PC-9 (cell line): ENCODE data around the gene AP2A1. TPM values are rescaled to one million over a fixed set of nuclear protein-coding genes. Genes with fewer than 3 reads are reported as not detected.

Experiments used
- BruUV-seq: library from RNA; stranded (reverse); fragments of 400-500 nt; replicated peaks from 2 replicates; lab custom pipeline; 2021; lab: Mats Ljungman, UMichigan
- CTCF ChIA-PET: fragments of 300-600 bp; sonication (Branson Sonifier 250); formaldehyde crosslinking; loops from one replicate; lab custom pipeline; 2022; ENCODE audit warnings: antibody characterized with exemption; lab: Charles Lee
- POLR2A ChIA-PET: fragments of 300-600 bp; sonication (Branson Sonifier 250); formaldehyde crosslinking; loops from one replicate; lab custom pipeline; 2022; ENCODE audit warnings: antibody characterized with exemption; ENCODE audit not compliant: unreplicated experiment; lab: Charles Lee
- DNase-seq, 2 experiments: peaks; one replicate each; pipeline versions ENCODE4 v3.0.0 to v3.0.0-alpha.2; 2015 to 2022; ENCODE audit warnings: mixed read lengths in 1 of 2
- H2AFZ ChIP-seq: fragments of 200-600 bp; sonication (generic); 2 replicates; pipeline ENCODE4 v1.8.1; 2017; ENCODE audit warnings: antibody characterized with exemption
- H3F3A ChIP-seq: fragments of 200-600 bp; sonication (generic); 2 replicates; pipeline ENCODE4 v1.8.1; 2017; ENCODE audit warnings: antibody characterized with exemption, mild to moderate bottlenecking, low read depth; ENCODE audit not compliant: insufficient read depth
- H3K27ac ChIP-seq: fragments of 200-600 bp; sonication (generic); 2 replicates; pipeline ENCODE4 v1.6.1; 2016; ENCODE audit warnings: mixed run types
- H3K27me3 ChIP-seq: fragments of 200-600 bp; sonication (generic); 2 replicates; pipeline ENCODE4 v1.6.1; 2016; ENCODE audit warnings: low read depth, mixed run types; ENCODE audit not compliant: insufficient read depth
- H3K36me3 ChIP-seq: fragments of 200-600 bp; sonication (generic); 2 replicates; pipeline ENCODE4 v1.6.1; 2016; ENCODE audit warnings: low read depth, mixed run types
- H3K4me1 ChIP-seq: fragments of 200-600 bp; sonication (generic); replicated peaks from 2 replicates; pipeline ENCODE4 v1.6.1; 2016; ENCODE audit warnings: mixed run types; ENCODE audit not compliant: insufficient read depth
- H3K4me2 ChIP-seq: fragments of 200-600 bp; sonication (generic); 2 replicates; pipeline ENCODE4 v1.6.1; 2017; ENCODE audit warnings: mixed run types
- H3K4me3 ChIP-seq: fragments of 200-600 bp; sonication (generic); 2 replicates; pipeline ENCODE4 v1.6.1; 2016; ENCODE audit warnings: mixed run types
- H3K79me2 ChIP-seq: fragments of 200-600 bp; sonication (generic); 2 replicates; pipeline ENCODE4 v1.6.1; 2017; ENCODE audit warnings: low read depth, mixed run types
- H3K9me2 ChIP-seq: fragments of 200-600 bp; sonication (generic); 2 replicates; pipeline ENCODE4 v1.8.1; 2017; ENCODE audit warnings: mild to moderate bottlenecking; ENCODE audit not compliant: insufficient read depth
- H3K9me3 ChIP-seq: fragments of 200-600 bp; sonication (generic); 2 replicates; pipeline ENCODE4 v1.8.1; 2016; ENCODE audit warnings: low read depth; ENCODE audit not compliant: insufficient read depth
- H4K20me1 ChIP-seq: fragments of 200-600 bp; sonication (generic); 2 replicates; pipeline ENCODE4 v1.8.1; 2017; ENCODE audit not compliant: insufficient read depth
- EZH2 ChIP-seq: fragments of 200-600 bp; sonication (generic); IDR thresholded peaks from 2 replicates; pipeline ENCODE4 v1.8.0; 2017; ENCODE audit warnings: antibody characterized with exemption, low read depth
- intact Hi-C: fragments of 100-400 bp; cut with micrococcal nuclease; formaldehyde crosslinking; loops from one replicate; pipeline ENCODE4 v1.10.0; 2022; ENCODE audit not compliant: unreplicated experiment
- total RNA-seq: library from RNA; stranded (reverse); gene quantifications from 2 replicates; pipeline ENCODE4 v1.2.3, GENCODE V29; 2021
- TF ChIP-seq, protein P1 (sequence below): fragments of 200-600 bp; sonication (generic); conservative IDR thresholded peaks from 2 replicates; pipeline ENCODE4 v1.6.1; 2017; ENCODE audit warnings: mixed run types, antibody characterized with exemption, mild to moderate bottlenecking, moderate library complexity

Gene AP2A1
- total RNA-seq, 1 experiment from 2014 or later, result 91.8 TPM

DNA sequence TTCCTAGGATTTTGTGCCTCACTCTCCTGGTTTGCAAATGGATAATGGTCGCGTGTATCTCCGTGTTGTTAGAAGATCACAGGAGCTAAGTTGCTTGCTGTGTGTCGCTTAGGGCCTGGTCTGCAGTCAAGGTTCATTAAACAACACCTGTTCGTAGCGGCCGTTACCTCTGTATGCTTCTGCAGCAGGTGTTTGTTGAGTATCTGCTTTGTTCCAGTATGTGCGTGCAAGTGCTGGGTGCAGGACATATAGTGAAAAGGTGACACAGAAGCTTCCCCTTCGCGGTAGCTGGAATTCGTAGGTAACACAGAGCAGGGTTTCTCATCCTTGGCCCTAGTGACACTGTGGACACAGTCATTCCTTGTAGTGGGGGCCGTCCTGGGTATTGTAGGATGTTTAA, 56.7 kb downstream of the AP2A1 start:
- H3K27me3 ChIP-seq, result no peaks in the 10 kb centered on the region
- ChIA-PET POLR2A (no interaction called here), CTCF (no interaction called here)
- H3K4me1 ChIP-seq, result peaks cover 8% of the 10 kb centered on the region
- no peak overlapping the region for H3K4me3 ChIP-seq
- H3F3A ChIP-seq, result no peaks in the 10 kb centered on the region; the same call in 1 of the 2 replicates
- no TSS peak for BruUV-seq
- no peak overlapping the region for H3K4me2 ChIP-seq
- no peaks in the 10 kb centered on the region for H3K9me3 ChIP-seq
- no peak for DNase-seq
- H3K79me2 ChIP-seq, result peaks cover 45% of the 10 kb centered on the region
- H4K20me1 ChIP-seq, result peaks cover 35% of the 10 kb centered on the region
- intact Hi-C loops, result no loop called here
- no peak overlapping the region for H3K27ac ChIP-seq
- no peaks in the 10 kb centered on the region for H3K9me2 ChIP-seq
- H3K36me3 ChIP-seq, result 0 out of 2 replicates have a peak, but pooled peaks cover 8% of the 10 kb centered on the region
- H2AFZ ChIP-seq, result no peak overlapping the region
- TF ChIP-seq, protein P1, sequence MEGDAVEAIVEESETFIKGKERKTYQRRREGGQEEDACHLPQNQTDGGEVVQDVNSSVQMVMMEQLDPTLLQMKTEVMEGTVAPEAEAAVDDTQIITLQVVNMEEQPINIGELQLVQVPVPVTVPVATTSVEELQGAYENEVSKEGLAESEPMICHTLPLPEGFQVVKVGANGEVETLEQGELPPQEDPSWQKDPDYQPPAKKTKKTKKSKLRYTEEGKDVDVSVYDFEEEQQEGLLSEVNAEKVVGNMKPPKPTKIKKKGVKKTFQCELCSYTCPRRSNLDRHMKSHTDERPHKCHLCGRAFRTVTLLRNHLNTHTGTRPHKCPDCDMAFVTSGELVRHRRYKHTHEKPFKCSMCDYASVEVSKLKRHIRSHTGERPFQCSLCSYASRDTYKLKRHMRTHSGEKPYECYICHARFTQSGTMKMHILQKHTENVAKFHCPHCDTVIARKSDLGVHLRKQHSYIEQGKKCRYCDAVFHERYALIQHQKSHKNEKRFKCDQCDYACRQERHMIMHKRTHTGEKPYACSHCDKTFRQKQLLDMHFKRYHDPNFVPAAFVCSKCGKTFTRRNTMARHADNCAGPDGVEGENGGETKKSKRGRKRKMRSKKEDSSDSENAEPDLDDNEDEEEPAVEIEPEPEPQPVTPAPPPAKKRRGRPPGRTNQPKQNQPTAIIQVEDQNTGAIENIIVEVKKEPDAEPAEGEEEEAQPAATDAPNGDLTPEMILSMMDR, result no peak

DNA sequence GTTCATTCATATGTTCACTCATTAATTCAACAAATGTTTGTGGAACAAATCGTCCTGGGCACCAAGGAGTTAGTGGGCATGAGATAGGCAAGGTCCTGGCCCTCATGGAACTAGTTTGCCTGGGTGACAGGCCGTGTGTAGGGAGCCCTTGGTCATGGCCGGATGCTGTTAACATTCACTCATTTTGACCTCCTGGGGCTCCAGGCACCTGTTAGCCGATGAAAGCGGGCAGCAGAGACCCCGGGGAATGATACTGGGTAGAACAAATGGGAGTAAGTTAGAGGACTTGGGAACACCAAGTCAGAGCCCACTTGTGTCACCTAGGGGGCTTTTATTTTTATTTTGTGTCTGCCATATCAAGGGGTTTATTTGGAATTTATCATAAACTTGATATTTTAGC, 57.9 kb downstream of the AP2A1 start:
- Histone ChIP-seq H3K4me1 (peaks cover under 1% of the 10 kb centered on the region; the same call in 1 of the 2 replicates), H3F3A (no peaks in the 10 kb centered on the region; the same call in 1 of the 2 replicates), H3K36me3 (0 out of 2 replicates have a peak, but pooled peaks cover 8% of the 10 kb centered on the region), H3K79me2 (peaks cover 34% of the 10 kb centered on the region), H4K20me1 (peaks cover 44% of the 10 kb centered on the region), H2AFZ (no peak overlapping the region), H3K27ac (no peak overlapping the region), H3K27me3 (no peaks in the 10 kb centered on the region), H3K9me3 (no peaks in the 10 kb centered on the region), H3K4me2 (no peak overlapping the region), H3K4me3 (no peak overlapping the region), H3K9me2 (no peaks in the 10 kb centered on the region)
- no peak for DNase-seq
- TF ChIP-seq, protein P1, result no peak
- TF ChIP-seq EZH2, result no peak
- BruUV-seq, result no TSS peak
- CTCF ChIA-PET, result no interaction called here
- intact Hi-C loops, result no loop called here
- POLR2A ChIA-PET, result no interaction called here

DNA sequence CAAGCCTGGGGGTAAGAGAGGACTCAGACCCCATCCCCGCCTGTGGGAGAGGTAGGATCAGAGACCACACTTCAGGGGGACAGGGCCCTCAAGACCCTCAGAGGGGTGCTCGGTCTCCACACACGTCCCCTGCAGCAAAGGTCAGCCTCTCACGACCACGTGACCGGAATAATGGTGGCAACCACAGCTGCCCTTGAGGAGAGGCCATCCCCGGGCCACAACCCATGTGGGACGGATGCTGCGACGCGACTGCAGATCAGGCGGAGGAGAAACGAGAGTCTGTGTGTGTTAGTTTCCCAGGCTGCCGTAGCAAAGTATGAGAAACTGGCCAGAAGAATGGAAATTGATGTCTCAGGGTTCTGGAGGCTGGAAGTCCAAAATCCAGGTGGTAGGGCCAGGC, 60.2 kb downstream of the AP2A1 start:
- Histone ChIP-seq H3F3A (no peaks in the 10 kb centered on the region), H3K27me3 (no peaks in the 10 kb centered on the region), H3K27ac (no peak overlapping the region), H3K4me1 (no peaks in the 10 kb centered on the region), H2AFZ (no peak overlapping the region), H3K9me3 (no peaks in the 10 kb centered on the region), H3K79me2 (peaks cover 14% of the 10 kb centered on the region; the same call in 1 of the 2 replicates), H3K4me3 (no peak overlapping the region), H4K20me1 (peaks cover 48% of the 10 kb centered on the region), H3K36me3 (0 out of 2 replicates have a peak, but pooled peaks cover 5% of the 10 kb centered on the region), H3K9me2 (no peaks in the 10 kb centered on the region), H3K4me2 (no peak overlapping the region)
- BruUV-seq, result no TSS peak
- TF ChIP-seq EZH2, result no peak
- TF ChIP-seq, protein P1, result no peak
- intact Hi-C loops, result no loop called here
- no peak for DNase-seq
- ChIA-PET CTCF (no interaction called here), POLR2A (no interaction called here)
